Superior temporal gyrus (tissue), 1 donor: ENCODE results near the gene KLHDC10.
"Not testable (repeated sequence)": the region's sequence is repeated elsewhere in the genome, so short reads cannot be mapped to it uniquely, and the experiment has no call there.

Source experiments
- DNase-seq: peaks from one replicate; pipeline ENCODE4 v3.0.0-alpha.2; 2016; ENCODE audit errors: extremely low spot score

The KLHDC10 gene

DNA sequence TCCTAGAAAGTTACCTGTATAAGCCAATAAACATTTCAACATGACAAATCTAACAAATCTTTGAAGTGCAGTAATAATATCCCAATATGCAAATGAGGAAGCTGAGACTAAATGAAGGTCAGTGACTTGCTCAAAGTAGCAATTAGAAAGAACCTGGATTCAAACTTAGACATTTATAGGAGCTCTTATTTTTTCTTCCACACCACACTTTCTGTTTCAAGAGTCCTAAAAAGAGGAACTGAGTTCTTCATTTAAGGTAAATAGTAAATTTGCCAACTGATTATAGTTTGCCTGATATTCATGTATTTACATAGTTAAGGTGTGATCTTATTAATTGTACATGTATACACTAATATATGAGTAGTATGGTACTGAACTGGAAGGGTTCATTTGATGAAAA is 44.0 kb downstream of the KLHDC10 start:
- no peak for DNase-seq

DNA sequence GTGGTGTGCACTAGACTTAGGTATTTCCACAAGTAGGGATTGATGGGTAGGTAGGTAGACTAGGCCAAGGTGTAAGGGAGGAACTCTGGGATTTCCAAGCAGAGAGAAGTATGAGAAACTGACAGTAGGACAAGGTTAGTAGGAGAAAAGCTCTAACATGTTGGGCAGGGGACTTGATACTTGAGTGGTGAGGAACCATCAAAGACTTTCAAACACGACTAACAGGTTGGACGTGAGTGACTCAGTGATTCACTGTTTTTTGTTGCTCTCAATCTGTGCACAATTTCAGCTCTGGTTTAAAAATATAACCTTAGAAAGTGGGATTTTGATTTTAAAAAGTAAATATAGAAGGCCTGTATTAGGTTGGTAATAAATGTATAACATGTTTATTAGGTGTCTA is 44.4 kb downstream of the KLHDC10 start:
- DNase-seq = no peak

DNA sequence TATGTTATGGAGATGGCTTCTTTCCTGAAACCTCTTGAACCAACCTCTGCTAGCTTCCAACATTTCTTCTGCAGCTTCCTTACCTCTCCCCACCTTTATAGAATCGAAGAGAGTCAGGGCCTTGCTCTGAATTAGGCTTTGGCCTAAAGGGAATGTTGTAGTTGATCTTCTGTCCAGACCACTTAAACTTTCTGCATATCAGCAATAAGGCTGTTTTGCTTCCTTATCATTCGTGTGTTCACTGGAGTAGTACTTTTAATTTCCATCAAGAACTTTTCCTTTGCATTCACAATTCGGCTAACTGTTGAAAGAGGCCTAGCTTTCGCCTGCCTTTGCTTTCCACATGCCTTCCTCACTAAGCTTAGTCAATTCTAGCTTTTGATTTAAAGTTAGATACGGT is 48.0 kb downstream of the KLHDC10 start:
- no peak for DNase-seq

DNA sequence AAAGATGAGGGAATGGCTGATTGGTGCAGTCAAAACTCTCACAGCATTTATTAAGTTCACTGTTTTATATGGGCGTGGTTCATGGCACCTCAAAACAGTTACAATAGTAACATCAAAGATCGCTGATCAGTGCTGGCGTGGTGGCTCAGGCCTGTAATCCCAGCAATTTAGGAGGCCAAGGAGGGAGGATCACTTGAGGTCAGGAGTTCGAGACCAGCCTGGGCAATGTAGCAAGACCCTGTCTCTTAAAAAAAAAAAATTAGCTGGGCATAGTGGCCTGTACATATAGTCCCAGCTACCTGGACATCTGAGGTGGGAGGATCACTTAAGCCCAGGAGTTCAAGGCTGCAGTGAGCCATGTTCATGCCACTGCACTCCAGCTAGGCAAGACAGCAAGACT is 48.5 kb downstream of the KLHDC10 start:
- no peak for DNase-seq

DNA sequence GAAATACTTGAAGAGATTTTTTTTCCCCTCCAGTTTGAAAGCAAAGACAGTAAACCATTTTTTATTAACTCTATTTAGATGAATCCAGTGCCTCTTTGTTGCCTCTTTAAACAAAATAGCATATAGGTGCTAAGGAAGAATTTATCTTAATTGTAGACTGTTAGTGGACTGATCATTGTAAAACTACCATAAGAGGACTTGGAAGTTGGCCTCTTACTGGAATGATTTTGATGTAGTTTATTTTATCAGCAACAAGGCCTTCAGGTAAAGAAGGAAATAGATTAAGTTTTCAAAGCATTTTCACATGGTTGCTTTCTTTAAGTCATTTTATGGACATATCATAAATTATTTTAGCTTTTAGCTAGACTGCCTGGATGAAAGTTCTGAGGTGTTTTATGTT is 53.2 kb downstream of the KLHDC10 start:
- DNase-seq = no peak

DNA sequence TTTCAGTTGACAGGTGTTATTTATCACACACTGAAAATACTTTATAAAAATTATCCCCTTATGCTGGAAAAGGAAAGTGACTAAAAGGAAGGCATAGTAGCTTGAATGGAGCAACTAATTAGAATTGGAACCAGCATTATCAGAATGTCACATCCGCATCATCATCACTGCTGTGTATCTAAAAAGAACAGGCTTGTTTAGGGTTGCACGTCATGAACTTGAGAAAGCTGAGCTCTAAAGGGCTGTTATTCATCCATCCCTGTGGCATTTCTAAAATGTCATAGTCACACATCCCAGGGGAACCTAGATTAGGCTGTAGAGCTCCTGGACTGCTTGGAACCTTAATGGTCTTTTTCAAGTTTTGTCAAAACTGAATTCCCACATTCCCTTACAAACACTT is 54.4 kb downstream of the KLHDC10 start:
- no peak for DNase-seq

DNA sequence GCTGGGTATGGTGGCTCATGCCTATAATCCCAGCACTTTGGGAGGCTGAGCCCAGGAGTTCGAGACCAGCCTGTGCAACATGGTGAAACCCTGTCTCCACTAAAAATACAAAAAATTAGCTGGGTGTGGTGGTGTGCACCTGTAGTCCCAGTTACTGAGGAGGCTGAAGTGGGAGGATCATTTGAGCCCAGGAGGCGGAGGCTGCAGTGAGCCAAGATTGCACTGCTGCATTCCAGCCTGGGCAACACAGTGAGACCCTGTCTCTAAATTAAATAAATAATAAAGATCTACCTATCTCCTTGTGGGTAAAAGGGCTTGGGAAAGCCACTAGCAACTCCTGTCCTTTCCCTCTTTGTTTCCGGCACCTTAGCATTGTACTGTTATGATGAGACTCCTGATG is 56.5 kb downstream of the KLHDC10 start:
- DNase-seq = not testable (repeated sequence)

DNA sequence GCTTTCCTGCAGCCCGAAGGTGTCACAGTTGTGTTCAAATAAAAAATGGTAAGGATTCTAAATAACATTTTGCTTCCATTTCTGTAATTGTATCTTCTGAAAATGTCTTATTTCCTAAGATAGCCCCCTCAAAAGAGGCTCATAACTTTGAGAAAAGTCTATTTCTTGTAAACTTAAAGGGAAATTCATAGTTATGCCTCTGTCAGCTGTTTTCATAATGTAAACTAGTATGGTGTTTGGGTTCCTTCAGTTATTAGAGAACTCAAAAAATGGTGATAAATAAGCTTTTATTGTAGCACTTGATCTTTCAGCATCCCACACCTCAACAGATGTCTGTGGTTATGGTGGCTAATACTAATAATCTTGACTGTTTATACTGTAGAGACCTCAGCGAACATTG is 57.1 kb downstream of the KLHDC10 start:
- DNase-seq = no peak

DNA sequence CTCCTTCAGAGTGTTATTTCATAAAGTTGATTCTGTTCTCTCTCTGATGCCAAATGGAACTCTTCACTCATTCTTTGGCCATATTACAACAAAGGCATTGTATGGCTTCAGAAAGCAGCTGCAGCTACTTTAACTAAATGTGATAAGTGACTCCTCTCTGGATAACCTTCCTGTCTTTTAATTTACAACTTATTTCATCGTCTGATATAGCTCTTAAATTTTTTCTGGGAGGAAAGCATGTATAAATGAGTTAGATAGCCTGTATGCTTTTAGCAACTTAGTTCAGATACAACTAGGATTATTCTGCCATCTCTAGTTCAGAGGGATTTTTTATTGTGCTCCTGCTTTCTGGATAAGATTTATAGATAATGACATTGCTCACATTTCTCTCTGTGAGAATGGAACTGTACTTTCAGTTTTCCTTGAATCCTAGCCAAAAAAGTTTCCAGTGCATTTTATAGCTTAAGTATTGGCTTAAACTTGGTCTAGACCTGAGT is 57.5 kb downstream of the KLHDC10 start:
- DNase-seq = no peak

DNA sequence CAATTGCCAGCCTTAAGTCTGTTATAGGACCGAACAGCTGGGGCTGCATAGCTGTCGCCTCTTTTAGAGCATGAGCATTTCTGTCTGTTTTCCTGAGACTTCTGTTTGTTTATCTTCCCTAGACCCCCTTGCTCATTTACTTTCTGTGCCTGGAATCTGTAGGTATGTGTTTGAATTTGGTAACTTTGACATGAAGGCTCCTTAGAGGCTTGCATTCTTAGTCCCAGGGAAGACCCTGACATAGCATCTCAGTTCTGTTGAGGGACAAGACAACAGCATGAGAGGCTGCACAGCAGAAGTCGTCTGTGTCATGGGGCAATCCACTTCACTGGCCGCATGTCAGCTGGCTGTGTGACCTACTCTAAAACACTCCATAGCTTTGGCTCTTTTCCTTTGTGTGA is 58.7 kb downstream of the KLHDC10 start:
- no peak for DNase-seq

DNA sequence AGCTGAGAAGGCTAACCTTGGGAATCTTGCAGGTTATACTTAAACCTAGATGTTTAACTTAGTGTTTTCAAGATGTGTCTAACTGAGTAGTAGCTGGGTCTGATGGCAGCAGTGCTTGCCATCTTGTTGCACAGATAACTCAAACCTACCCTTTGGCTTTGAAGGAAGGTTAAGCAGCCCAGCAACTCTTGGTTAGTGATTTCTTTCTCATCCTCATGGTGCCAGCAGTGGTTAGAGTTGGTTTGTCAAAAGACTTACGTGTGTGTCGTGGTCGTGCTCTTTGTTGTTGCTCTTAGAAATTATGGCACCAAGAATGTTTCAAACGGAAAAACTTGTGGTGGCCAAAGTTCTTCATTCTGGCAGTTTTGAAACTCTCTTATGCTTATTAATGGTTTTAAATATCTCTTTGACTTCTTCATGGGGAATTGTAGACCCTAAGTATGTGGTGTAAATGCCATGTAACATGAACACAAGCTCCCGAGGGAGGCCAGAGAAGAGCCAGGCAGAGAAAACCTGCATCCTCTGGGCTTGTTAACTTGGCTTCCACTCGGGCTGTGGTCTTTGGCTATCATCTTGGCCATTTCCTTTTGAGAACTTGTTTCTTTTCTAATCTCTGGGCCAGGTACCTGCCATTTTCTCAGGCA is 61.0 kb downstream of the KLHDC10 start:
- DNase-seq = no peak

DNA sequence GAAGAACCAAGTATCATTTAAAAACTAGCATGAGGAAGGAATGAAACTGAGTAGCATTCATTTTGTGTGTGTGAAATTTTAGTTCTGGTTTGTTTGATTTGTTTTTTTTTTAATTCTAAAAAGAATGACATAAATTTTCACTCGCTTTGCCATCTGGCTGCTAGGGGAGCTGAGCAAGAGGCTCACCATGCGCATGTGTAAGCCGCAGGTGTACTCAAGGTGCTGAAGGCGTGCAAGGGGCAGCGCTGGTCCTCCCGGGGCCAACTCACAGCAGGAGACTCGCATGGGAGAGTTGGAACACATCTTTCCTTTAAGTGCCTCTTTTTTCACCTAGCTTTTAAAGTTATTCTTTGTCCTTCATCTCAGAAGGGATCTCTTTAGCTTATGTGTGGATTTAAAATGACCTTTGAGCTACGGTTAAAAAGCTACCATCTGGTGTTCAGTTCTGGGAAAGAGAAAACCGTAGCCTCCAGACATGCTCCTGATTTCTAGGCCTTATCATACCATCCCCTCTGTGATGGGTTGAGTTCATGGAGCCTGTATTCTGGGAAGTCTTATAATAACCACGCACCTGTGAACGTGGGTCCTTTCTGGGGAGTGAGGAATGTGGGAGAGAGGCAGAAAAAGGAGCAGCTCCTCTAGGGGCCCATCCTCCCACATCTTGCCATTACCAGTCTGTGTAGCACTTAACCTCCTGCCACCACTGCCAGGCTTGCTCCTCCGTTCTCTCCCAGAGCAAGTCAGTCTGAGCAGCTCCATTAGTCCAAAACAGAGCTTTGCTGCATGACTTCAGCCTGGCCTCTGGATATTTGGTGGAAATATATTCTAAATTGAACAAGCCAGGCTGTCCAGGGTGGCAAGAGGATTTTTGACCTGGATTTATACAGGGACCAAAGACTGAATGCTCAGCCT is 61.9 kb downstream of the KLHDC10 start:
- DNase-seq = no peak

DNA sequence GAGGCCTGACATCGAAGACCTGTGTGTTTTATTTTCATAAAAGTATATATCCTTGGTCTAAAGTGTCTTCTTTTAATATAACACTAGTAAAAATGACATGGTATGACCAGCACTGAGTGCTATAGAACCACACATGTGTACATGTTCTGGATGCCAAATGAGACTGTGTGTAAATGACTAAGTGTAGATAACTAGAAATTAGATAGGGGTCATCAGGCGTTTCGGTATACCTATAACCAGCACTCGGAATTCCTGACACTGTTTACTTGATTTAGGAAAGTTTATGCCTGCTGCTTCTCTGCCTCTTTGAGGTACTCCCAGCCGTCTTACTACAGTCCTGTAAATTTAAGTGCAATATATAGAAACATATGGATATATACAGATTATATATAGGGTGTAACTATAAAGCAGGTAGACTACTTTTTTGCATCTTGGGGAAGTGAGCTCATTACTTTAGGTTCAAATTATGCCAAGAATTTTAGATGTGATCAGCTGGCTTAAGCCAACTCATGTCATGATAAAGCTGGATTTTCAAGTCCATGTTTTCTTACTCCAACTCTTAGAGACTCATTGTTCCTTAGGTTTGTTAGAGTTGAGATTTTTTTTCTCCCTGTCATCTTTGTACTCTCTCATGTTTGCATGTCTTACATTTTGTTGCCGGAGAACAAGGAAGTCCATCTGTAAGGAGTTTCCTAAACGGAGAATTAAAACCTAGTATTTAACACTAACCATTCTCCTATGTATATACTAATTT is 62.9 kb downstream of the KLHDC10 start:
- no peak for DNase-seq

DNA sequence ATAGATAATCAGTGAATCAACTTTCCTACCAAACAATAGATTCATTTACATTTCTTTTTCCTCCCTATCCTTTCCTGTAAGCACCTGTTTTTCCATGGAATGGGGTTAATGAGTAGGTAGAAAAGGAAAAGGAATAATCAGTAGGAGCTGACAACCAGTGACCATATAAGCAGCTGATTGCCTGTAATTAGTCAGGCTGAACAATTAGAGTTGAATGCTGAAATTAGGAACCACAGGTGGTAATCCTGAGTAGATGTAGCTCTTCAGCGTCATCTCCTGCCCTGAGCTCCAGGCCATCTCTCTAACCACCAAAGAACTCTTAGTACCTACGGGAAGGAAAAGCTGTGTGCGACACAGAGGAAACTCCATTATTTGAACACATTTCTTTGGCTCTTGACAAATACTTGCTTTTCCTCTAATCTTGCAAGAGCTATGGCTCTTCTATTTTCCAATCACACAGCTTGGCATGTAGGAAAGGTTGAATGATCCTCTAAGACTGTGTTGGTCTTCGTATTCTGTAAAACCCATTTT is 63.8 kb downstream of the KLHDC10 start:
- no peak for DNase-seq

DNA sequence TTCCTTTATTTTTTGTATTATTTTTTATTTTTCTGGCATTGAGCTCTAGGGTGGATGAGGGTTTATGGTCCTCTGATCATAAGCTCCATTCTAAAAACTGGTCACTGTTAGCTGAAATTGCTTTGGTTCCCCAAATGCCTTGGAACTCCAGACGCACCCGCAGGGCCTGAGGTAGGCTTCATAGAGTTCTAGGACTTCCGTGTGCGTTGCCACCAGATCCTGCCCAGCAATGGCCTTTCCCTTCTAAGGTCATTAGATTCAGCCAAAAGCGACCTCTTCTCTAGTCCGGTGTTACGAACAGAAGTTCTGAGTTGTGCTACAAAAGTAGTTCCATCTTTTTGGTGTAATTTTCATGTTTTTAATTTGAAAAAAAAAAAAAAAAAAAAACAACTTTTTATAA is 64.4 kb downstream of the KLHDC10 start:
- DNase-seq = no peak

DNA sequence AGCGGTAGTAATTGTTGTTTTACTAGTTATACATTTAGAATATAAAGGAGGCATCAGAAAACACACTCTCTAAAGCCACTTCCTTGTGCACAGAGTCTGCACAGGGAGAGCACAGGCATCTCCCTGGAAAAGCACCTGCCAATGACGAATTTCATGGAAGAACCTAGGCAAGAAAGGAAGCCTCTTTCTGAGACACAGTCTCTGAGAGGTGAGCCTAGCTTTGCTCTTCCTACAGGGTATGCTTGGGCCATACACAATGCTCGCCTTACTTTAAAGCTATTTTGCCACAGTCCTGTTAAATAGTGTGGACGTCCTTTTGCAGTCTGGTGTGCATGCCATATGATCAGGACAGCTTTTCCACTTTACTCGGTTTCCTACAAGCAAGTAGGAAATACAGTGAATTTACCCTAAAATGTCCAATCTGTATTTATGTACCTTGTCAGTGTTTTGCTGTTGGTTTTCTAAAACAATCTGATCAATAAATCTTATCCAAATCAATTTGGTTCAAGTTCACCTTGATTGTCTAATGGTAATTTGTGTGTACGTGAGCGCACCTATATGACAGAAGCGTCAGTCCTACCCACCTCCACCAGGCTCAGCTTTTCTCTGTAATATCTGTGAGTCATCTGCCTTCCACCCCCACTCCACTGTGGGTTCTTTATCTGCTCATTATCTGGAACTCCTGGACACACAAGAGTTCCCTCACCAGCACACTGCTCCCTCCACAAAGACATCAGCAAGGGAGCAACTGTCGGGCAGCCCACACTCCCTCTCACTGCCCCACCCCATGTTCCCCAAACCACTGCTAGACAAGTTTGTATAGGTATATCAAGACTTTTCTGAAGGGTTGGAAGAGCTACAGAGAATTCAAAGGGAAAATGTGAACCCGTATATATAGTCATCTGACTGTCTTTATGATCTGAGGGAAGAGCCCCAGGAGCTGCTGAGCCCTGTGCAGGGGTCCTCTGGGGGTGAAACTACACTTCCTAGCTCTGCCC is 65.2 kb downstream of the KLHDC10 start:
- DNase-seq = no peak

DNA sequence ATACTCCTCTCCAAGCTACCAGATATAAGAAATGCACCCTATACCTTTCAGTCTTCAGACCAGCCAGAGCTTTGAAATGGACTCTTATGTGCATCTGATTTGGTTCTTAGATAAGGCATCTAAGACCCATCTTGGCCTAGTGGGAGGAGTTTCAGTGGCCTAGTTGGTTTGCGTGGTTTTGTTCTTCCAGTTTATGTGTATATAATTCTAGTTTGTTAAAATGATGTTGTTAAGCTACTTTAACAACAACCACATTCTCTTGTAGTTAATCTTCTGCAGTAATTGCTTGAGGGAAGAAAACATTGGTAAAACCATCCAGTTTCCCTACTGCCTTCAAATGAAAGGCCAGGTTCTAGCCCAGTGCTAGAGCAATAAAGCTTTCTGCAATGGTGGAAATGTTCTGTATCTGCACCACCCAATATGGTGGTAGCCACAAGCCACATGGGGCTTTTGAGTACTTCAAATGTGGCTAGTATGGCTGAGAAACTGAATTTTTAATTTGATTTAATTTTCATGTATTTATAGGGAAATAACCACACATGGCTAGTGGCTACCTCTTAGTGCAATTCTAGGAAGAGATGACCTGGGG is 66.3 kb downstream of the KLHDC10 start:
- no peak for DNase-seq

DNA sequence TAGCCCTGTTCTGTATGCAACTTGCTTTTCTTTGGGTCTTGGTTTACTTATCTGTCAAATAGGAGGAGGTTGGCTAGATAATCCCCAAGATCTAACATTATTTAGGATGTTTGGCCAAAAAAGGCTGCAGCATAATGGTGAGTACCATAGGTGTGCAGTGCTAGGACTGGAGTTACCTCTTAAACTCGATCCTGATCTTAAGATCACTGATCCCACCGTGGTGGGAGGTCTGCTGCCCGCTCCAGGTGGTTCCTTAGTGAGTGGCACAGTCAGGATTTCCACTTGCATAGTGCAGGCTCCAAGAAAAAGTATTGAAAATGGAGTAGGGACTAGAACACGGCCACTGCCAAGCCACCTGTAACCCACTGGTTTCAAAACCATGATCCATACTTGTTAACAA is 66.9 kb downstream of the KLHDC10 start:
- DNase-seq = no peak

DNA sequence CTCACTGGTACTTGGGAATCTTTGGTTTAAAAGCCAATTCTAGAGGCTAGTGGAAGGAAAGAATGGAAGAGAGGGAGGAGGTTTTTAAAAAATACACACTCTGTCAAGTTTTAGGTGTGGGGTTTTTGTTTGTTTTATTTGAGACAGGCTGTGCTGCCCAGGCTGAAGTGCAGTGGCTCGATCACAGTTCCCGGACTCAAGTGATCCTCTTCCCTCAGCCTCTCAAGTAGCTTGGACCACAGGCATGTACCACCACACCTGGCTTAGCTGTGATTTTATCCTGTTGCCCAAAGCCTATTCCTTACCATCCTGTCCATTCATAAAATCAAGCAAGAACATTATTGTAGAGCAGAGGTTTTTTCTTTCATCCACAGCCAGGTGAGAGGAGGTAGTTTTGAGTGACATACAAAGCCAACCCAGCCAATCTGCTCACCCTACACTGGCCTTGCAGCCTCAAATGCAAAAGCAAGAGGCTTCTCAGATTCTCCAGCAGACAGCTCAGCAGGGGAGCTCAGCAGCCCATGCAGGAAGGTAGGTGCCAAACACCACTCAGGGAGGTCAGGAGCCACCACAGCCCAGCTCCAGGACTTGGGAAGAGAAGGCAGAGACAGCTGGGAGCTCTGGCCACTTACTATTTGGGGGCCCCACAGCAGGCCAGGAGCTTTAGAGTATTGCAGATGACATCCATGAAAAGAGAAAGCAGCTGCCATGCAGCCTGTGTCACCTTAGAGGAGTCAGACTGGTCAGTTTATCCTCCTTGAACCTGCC is 69.0 kb downstream of the KLHDC10 start:
- DNase-seq = no peak
